ENCODE data around the gene TJP2. TPM values are rescaled to one million over a fixed set of nuclear protein-coding genes. Genes with fewer than 3 reads are reported as not detected.
A peak's percentile ranks its signal among the peaks of the same experiment; 100 is the strongest.
"Not testable (repeated sequence)": the region's sequence is repeated elsewhere in the genome, so short reads cannot be mapped to it uniquely, and the experiment has no call there.

The TJP2 gene
- total RNA-seq, 4 donors from 2014 or later, result 96.3 to 240 (median 117) TPM

- no peak overlapping the region for H3K4me3 ChIP-seq
- WGBS, result 86% methylated on average over 9 of the region's 9 CpGs
- TF ChIP-seq POLR2A (IDR thresholded peaks at IDR 0.05) (no peak), POLR2AphosphoS5 (IDR thresholded peaks at IDR 0.05) (no peak), EP300 (IDR thresholded peaks at IDR 0.05) (no peak)
- TF ChIP-seq, protein P1, sequence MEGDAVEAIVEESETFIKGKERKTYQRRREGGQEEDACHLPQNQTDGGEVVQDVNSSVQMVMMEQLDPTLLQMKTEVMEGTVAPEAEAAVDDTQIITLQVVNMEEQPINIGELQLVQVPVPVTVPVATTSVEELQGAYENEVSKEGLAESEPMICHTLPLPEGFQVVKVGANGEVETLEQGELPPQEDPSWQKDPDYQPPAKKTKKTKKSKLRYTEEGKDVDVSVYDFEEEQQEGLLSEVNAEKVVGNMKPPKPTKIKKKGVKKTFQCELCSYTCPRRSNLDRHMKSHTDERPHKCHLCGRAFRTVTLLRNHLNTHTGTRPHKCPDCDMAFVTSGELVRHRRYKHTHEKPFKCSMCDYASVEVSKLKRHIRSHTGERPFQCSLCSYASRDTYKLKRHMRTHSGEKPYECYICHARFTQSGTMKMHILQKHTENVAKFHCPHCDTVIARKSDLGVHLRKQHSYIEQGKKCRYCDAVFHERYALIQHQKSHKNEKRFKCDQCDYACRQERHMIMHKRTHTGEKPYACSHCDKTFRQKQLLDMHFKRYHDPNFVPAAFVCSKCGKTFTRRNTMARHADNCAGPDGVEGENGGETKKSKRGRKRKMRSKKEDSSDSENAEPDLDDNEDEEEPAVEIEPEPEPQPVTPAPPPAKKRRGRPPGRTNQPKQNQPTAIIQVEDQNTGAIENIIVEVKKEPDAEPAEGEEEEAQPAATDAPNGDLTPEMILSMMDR (IDR thresholded peaks at IDR 0.05), result no peak
- H3K9me3 ChIP-seq, result no peaks in the 10 kb centered on the region
- H3K27ac ChIP-seq, result no peak overlapping the region
- H3K27me3 ChIP-seq, result no peaks in the 10 kb centered on the region
- DNase-seq (ENCODE audit: low spot score in 2 of 2), result peak in 1 of 2 donors; percentile 58
- H3K36me3 ChIP-seq, result no peaks in the 10 kb centered on the region
- H3K4me1 ChIP-seq, result peaks cover 5% of the 10 kb centered on the region
These were observed 20.2 kb upstream of the TJP2 start for GRCh38 chr9:69153707-69154521.

GRCh38 chr9:69155341-69156030, 18.6 kb upstream of the TJP2 start:
- 58% methylated on average over 8 of the region's 8 CpGs for WGBS
- TF ChIP-seq, protein P1 (IDR thresholded peaks at IDR 0.05), result no peak
- TF ChIP-seq EP300 (IDR thresholded peaks at IDR 0.05) (no peak), POLR2AphosphoS5 (IDR thresholded peaks at IDR 0.05) (no peak), POLR2A (IDR thresholded peaks at IDR 0.05) (no peak)

GRCh38 chr9:69157751-69158466, 16.2 kb upstream of the TJP2 start:
- DNase-seq (ENCODE audit: low spot score in 2 of 2), result no peak
- TF ChIP-seq POLR2AphosphoS5 (IDR thresholded peaks at IDR 0.05) (no peak), EP300 (IDR thresholded peaks at IDR 0.05) (no peak), POLR2A (IDR thresholded peaks at IDR 0.05) (no peak)
- TF ChIP-seq, protein P1 (IDR thresholded peaks at IDR 0.05), result no peak
- no peaks in the 10 kb centered on the region for H3K27me3 ChIP-seq
- H3K4me3 ChIP-seq, result no peak overlapping the region
- peaks cover 5% of the 10 kb centered on the region for H3K4me1 ChIP-seq
- WGBS, result 92% methylated on average over 8 of the region's 8 CpGs
- no peaks in the 10 kb centered on the region for H3K9me3 ChIP-seq
- H3K36me3 ChIP-seq, result no peaks in the 10 kb centered on the region
- no peak overlapping the region for H3K27ac ChIP-seq

More at GRCh38 chr9:69155341-69156030, 18.6 kb upstream of the TJP2 start:
- no peaks in the 10 kb centered on the region for H3K36me3 ChIP-seq
- H3K4me3 ChIP-seq, result no peak overlapping the region
- H3K4me1 ChIP-seq, result peaks cover 5% of the 10 kb centered on the region
- no peak overlapping the region for H3K27ac ChIP-seq
- peak in 1 of 2 donors; percentile 47 for DNase-seq (ENCODE audit: low spot score in 2 of 2)
- H3K9me3 ChIP-seq, result no peaks in the 10 kb centered on the region
- H3K27me3 ChIP-seq, result no peaks in the 10 kb centered on the region

GRCh38 chr9:69158471-69158870, 15.6 kb upstream of the TJP2 start:
- no peaks in the 10 kb centered on the region for H3K27me3 ChIP-seq
- no peak overlapping the region for H3K4me3 ChIP-seq
- 82% methylated on average over 3 of the region's 3 CpGs for WGBS
- H3K9me3 ChIP-seq, result no peaks in the 10 kb centered on the region
- peaks cover 5% of the 10 kb centered on the region for H3K4me1 ChIP-seq
- no peak overlapping the region for H3K27ac ChIP-seq
- TF ChIP-seq POLR2AphosphoS5 (IDR thresholded peaks at IDR 0.05), result no peak
- TF ChIP-seq, protein P1 (IDR thresholded peaks at IDR 0.05), result no peak
- no peak for TF ChIP-seq POLR2A (IDR thresholded peaks at IDR 0.05)
- TF ChIP-seq EP300 (IDR thresholded peaks at IDR 0.05), result no peak
- H3K36me3 ChIP-seq, result no peaks in the 10 kb centered on the region
- DNase-seq (ENCODE audit: low spot score in 2 of 2), result no peak

DNA sequence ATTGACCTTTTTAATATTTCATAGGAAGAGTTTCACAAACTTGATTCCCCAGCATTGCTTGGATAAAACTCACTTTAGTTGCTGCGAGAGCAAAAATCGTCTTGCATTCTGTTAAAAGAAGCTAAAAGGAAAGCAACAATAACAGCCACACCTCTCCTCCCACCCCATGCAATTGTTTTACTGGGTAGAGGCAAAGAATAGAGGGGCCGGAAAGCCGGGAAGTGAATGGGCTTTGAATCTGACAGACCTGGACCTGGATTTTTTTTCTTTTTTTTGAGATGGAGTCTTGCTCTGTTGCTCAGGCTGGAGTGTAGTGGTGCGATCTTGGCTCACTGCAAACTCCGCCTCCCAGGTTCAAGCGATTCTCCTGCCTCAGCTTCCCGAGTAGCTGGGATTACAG, 9.5 kb upstream of the TJP2 start:
- H3K27ac ChIP-seq; H3K27me3 ChIP-seq; H3K36me3 ChIP-seq; H3K9me3 ChIP-seq; H3K4me1 ChIP-seq; DNase-seq (ENCODE audit: low spot score in 2 of 2); H3K4me3 ChIP-seq: not testable (repeated sequence)
- 94% methylated on average over 8 of the region's 8 CpGs for WGBS

Data from suprapubic skin (tissue), 4 donors.